GM19467 (cell line): Measurements from ENCODE around the gene SLAMF6.
"Not testable (repeated sequence)": the region's sequence is repeated elsewhere in the genome, so short reads cannot be mapped to it uniquely, and the experiment has no call there.

Experiments
- ATAC-seq: cut with Tn5 transposase; IDR thresholded peaks from one replicate; pipeline ENCODE4 v1.9.1; 2021; ENCODE audit warnings: mild to moderate bottlenecking, moderate library complexity; ENCODE audit not compliant: unreplicated experiment

SLAMF6 gene

DNA sequence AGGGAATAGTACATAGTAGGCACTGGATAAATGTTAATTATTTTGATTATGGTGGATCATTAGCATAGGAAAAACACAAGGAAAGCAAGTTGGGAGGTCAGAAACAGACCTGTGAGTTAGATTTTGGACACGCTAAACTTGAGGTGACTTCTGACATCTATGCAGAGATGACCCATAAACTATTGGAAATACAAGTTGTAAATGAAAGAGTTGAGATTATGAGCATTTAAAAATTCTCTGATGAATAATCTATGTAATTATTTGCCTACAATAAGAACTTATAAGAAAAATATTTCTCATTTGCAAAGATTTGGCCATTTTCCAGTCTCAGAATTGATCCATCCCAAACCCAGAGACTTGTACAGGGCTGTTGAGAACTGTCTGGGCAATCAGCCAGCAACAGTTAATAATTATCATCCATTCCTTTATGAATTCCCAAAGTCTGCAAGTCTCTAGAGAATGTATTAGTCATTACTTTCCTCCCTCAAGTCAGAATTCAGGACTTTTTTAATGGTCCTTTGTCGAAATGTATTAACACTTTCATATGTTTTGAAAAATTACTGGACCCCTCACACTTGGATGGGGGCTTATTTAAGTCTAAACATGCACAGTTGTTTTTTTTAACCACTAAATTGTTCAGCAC, 19.4 kb upstream of the SLAMF6 start:
- no peak for ATAC-seq

DNA sequence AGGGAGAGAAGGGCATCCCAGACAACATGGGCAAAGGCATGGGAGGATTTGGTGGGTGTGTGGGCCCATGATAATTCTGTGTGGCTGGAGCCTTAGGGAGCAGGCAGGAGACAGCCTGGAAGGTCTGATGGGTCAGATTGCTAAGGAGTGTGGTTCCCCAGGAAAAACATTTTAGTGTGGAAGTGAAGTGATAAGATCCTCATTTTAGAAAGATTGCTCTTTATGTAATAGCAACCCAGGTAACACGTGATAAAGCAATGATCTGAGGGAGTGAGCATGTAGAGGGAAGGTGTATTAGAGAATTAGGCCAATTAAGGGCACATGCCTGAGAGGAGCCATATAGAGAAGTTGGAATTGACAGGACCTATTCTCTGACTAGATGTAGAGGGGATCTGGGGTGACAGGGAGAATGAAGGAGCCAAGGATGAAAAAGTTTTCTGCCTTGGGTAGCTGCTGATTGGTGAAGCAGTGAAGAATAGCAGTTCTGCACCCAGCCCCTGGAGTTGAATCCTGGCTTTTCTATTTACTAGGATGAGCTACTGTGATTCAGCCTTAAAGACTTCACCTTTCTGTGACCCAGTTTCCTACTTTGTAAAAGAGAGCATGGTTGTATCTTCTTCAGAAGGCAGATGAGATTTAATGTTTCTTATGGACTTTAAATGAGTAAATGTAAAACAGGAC, 18.7 kb upstream of the SLAMF6 start:
- no peak for ATAC-seq

DNA sequence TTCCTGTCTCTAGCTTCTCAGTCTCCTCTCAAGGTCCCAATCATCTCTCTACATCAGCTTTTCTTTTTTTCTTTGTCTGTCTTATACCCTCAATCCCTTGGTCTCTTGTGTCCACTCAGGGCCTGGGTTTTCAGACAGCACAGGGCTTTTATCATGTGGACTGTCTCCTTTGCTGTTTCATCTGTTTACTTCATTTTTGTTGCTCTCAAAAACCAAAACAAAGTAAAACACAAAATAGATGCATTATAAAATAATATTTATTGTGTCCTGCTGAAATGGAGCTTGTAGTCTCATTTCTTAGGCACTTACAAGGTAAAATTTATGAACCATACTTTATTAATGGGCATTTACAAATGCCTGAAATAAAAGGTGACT, 17.8 kb upstream of the SLAMF6 start:
- ATAC-seq = no peak

DNA sequence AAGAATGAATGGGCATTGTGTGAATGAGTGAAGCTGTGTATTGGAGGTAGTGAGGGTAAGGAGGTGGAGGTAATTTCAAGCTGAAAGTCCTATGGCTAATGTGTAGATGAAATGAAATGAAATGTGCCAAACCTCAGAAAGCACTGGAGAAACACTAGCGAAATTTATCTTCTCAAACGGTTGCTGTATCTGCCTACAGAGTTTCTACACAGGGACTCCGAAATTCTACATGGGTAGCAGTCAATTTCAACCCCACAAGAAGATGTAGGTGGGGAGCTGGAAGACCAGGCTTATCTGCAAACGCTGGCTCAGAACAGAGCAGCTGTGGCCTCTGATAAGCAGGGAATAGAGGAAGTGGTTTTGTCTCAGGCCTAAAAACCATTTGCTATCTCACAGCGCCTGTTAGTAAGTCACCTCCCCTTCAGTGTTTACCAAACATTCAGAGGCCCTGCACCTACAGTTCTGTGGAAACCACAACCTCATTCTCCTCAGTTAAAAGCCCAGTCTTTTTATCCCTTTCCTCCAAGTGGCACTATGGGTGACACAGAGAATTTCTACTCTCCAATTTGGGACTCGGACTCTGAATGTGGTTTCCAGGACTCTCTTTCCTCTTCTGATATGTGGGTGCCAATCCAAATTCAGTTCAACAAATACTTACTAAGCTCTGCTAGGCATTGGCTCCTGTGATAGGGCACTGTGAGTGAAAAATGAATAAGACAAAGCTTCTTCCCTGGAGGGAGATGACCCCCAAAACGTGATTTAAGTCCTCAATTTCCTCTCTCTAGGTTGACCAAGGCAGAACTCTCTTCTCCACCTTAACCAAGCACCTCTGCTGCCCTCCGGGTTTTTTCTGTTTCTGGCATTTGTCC, 17.2 kb upstream of the SLAMF6 start:
- ATAC-seq = peak; percentile 80

DNA sequence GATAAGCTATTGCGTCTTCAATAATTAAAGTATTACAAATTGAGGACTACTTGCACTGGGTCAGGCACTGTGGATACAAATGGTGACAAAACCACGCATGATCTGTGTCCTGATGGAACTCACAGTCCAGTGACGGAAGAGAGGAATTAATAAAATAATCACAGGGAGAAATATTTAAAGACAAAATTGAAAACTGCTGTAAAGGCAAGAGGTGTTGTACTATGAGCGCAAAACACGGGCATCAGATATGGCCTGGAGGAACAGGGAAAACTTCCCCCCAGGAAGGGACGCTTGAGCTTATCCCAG, 16.6 kb upstream of the SLAMF6 start:
- ATAC-seq = no peak

DNA sequence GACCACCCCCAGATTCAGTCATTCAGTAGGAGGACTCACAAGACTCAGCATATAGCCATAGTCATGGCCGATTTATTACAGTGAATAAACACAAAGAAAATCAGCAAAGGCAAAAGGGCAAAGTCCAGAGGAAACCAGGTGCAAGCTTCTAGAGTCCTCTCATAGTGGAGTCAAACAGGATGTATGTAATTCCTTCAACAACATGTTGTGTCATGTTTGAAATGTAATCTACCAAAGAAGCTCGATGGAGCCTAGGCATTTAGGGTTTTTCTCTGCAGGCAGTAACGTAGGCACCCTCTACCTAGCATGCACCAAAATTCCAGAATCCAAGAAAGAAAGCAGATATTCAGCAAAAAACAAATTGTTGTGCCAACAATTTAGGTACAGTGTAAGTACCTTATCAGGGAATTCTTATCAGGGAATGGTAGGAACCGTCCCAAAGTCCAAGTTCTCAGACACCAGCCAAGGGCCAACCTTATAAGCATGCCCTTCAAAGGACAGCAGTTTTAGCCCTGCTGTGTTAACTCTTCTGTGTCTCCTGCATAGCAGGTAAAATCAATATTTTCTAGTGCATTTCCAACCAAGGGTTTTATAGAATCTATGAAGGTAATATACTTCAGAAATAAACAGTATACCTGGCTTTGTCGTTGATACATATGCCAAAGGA, 16.1 kb upstream of the SLAMF6 start:
- ATAC-seq = no peak

DNA sequence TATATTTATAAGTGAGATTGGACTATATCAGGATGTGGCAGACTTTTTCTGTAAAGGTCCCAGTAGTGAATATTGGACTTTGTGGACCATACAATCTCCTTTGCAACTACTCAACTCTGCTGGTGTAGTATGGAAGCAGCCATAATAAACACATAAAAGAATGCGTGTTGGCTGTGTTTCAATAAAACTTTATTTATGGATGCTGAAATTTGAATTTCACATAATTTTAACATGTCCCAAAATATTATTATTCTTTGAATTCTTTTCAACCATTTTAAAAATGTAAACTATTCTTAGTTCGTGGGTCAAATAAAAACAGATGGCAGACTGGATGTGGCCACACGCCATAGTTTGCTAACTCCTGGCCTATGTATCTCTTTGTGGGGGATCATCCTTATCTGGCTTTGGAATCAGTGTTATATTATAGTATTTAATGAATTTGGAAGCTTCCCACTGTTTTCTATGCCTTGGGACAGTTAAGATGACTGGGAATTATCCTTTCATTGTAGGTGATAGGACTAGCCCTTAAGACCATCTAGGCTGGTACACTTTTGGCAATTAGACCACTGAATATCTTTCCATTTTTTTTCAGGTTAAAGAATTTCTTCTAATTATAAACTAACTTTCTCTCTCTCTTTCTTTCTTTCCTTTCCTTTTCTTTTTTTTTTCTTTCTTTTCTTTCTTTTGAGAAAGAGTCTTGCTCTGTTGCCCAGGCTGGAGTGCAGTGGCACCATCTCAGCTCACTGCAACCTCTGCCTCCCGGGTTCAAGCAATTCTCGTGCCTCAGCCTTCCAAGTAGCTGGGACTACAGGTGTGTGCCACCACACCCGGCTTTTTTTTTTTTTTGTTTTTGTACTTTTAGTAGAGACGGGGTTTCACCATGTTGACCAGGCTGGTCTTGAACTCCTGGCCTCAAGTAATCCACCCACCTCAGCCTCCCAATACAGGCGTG, 14.9 kb upstream of the SLAMF6 start:
- ATAC-seq = no peak

DNA sequence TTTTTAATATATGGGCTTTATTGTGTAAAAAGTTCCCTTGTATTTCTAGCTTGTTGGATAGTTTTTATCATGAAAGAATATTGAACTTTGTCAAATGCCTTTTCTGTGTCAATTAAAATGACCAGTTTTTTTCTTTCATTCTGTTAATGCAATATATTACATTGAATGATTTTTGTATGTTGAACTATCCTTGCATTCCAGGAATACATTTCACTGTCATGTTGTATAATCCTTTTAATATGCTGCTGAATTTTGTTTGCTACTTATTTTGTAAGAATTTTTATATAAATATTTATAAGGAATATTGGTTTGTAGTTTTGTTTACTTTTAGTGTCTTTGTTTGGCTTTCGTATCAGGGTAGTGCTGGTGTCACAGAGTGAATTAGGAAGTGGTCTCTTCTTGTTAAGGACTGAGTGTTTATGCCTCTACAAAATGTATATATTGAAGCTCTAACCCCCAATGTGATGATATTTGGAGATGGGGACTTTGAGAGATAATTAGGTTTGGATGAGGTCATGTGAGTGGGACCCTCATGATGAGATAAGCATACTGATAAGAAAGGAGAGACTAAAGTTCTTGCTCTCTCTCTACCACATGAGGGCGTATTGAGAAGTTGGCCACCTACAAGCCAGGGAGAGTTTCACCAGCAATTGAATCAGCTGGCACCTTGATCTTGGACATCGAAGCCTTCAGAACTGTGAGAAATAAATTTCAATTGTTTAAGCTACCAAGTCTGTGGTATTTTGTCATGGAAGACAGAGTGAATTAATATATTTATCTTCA, 12.0 kb upstream of the SLAMF6 start:
- ATAC-seq = no peak

DNA sequence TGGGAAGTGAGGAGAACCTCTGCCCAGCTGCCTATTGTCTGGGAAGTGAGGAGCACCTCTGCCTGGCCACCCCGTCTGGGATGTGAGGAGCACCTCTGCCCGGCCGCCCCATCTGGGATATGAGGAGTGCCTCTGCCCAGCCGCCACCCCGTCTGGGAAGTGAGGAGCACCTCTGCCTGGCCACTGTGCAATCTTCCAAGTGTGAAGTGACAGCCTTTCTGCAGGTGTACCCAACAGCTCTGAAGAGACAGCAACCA, 9.4 kb upstream of the SLAMF6 start:
- ATAC-seq = not testable (repeated sequence)

DNA sequence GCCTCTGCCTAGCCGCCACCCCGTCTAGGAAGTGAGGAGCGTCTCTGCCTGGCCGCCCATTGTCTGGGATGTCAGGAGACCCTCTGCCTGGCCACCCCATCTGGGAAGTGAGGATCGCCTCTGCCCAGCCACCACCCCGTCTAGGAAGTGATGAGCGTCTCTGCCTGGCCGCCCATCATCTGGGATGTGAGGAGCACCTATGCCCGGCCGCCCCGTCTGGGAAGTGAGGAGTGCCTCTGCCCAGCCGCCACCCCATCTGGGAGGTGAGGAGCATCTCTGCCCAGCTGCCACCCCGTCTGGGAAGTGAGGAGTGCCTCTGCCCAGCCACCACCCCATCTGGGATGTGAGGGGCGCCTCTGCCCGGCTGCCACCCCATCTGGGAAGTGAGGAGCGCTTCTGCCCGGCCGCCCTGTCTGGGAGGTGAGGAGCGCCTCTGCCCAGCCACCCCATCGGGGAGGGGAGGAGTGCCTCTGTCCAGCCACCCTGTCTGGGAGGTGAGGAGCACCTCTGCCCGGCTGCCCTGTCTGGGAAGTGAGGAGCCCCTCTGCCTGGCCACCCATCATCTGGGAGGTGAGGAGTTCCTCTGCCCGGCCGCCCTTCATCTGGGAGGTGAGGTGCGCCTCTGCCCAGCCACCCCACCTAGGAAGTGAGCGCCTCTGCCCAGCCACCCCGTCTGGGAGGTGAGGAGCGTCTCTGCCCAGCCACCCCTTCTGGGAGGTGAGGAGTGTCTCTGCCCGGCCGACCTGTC, 8.9 kb upstream of the SLAMF6 start:
- not testable (repeated sequence) for ATAC-seq

DNA sequence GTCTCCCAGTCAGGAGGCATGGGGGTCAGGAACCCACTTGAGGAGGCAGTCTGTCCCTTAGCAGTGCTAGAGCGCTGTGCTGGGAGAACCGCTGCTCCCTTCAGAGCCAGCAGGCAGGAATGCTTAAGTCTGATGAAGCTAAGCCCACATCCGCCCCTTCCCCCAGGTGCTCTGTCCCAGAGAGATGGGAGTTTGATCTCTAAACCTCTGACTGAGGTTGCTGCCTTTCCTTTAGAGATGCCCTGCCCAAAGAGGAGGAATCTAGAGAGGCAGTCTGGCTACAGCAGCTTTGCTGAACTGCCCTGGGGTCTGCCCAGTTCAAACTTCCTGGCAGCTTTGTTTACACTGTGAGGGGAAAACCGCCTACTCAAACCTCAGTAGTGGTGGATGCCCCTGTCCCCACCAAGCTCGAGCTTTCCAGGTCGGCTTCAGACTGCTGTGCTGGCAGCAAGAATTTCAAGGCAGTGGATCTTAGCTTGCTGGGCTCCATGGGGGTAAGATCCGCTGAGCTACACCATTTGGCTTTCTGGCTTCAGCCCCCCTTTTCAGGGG, 6.4 kb upstream of the SLAMF6 start:
- ATAC-seq = not testable (repeated sequence)

DNA sequence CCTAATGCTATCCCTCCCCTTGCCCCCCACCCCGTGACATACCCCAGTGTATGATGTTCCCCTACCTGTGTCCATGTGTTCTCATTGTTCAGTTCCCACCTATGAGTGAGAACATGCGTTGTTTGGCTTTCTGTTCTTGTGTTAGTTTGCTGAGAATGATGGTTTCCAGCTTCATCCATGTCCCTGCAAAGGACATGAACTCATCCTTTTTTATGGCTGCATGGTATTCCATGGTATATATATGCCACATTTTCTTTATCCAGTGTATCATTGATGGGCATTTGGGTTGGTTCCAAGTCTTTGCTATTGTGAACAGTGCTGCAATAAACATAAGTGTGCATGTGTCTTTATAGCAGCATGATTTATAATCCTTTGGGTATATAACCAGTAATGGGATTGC, 734 bp upstream of the SLAMF6 start:
- not testable (repeated sequence) for ATAC-seq

DNA sequence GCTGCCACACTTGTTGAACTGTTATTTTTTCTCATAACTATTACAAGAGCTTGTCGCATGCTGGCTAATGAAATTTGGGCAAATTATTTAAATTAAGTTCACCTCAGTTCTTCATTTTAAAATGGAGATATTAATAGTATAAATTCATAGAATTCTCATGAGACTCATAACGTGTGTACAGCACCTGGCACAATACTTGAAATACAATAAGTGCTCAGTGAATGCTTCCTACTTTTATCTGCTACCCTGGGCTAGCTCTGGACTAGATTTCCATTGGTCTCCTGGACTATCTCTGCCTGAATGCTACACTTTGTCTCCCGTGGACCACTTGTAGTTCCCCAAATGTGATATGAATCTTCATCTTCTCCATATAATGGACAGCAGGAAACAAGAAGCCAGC, 919 bp downstream of the SLAMF6 start:
- no peak for ATAC-seq

DNA sequence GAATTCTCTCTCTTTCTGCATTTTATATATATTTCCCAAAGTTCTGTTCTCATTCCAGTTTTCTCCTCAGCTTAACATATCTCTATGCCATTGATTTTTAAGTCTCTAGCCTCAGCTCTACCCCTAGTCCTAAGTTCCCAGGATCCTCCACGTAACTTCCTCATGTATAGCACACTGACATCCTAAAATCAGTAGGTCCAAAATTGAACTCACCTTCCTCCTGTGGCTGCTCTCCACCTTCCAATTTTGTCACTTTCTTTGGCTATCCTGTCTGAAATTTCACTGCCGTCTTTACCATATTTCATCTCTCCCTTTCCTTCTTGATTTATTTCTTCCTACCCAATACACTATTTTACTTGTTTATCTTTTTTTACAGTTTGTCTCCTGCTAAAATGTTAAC, 1.5 kb downstream of the SLAMF6 start:
- ATAC-seq = no peak

DNA sequence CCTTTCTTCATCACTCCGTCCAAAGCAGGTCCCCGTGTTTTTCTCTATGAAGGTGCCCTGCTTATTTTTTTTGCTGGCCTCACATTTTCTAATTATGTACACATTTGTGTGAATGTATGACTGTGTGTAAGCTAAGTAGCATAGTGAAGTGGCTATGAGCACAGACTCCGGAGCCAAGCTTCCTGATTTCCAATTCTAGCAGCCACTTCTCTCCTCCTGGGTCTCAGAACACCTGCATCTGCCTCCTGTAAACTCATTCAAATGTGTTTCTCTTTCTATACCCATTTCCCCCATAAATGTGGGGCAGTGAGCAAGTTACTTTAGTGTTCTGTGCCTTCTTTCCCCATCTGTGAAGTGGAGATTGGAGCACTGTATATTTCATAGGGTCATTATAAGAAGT, 2.1 kb downstream of the SLAMF6 start:
- ATAC-seq = peak; percentile 39

DNA sequence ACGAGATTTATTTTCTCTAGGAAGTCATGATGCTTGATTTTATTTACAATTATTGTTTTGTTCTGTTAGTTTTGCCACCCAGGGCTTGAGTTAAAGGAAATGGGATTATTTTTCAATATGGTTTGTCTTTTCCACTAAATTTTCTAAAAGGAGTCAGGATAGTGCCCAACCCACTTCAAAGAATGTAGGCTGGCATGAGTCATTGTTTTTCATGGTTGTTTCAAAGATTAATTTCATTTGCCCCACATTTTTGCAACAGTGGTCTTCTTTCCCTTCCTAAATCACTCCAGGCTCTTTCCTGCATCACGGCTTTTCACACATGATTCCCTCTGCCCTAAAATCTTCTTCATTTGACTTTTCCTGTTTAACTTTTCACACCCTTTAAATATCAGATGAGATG, 2.5 kb downstream of the SLAMF6 start:
- no peak for ATAC-seq

DNA sequence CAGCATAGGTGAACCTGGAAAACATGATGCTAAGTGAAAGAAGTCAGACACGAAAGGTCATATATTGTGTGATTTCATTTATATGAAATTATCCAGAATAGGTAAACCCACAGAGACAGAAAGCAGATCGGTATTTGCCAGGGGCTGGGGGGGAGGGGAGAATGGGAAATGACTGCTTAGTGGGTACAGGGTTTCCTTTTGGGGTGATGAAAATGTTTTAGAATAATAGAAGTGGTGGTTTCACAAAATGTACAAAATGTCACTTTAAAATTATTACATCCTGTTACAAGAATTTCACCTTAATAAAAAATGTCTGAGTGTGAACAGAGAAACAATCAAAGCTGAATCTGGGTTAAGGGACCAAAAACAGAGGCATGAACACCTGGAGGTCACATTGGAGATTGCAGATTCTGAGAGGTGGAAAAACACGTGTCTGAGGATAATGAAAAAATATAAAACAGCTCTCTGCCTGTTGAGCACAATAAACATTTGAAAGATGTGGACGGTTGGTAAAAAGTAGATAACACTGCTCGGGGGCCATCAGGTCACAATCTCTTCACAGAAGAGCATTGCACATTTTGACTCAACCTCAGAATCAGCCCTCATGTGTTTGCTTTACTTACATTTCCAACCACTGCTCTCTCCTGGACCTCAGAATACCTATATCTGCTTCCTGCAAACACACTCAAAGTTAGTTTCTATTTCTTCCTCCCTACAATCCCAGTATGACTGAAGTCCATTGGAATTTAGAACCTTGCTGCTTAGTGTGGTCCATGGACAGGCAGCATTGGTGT, 3.2 kb downstream of the SLAMF6 start:
- no peak for ATAC-seq

DNA sequence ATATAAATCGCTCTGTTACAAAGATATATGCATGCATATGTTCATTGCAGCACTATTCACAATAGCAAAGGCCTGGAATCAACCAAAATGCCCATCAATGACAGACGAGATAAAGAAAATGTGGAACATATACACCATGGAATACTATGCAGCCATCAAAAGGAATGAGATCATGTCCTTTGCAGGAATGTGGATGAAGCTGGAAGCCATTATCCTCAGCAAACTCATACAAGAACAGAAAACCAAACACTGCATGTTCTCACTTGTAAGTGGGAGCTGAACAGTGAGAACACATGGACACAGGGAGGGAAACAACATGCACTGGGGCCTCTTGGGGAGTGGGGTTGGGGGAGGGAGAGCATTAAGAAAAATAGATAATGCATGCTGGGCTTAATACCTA, 5.5 kb downstream of the SLAMF6 start:
- not testable (repeated sequence) for ATAC-seq
